Kidney tubule cell (primary cell): ENCODE measurements around the gene HSPG2.

ENCODE experiments used
- DNase-seq: peaks from one replicate; pipeline ENCODE4 v3.0.0-alpha.2; 2018; ENCODE audit warnings: low spot score

Gene HSPG2

GRCh38 chr1:21898326-21899200 is 38.5 kb downstream of the HSPG2 start:
- no peak for DNase-seq

GRCh38 chr1:21897844-21898243 is 39.3 kb downstream of the HSPG2 start:
- no peak for DNase-seq

GRCh38 chr1:21896652-21897532 is 40.2 kb downstream of the HSPG2 start:
- DNase-seq: peak; percentile 30

- no peak for DNase-seq
Observed at GRCh38 chr1:21896026-21896425, 41.1 kb downstream of the HSPG2 start.

- DNase-seq: no peak
Observed at GRCh38 chr1:21894034-21894881, 42.9 kb downstream of the HSPG2 start.

GRCh38 chr1:21893046-21893805 is 43.9 kb downstream of the HSPG2 start:
- DNase-seq: no peak

- no peak for DNase-seq
Observed at GRCh38 chr1:21891621-21892479, 45.3 kb downstream of the HSPG2 start.

- no peak for DNase-seq
Observed at GRCh38 chr1:21891081-21891480, 46.0 kb downstream of the HSPG2 start.

- DNase-seq: no peak
Observed at GRCh38 chr1:21888500-21888899, 48.6 kb downstream of the HSPG2 start.

GRCh38 chr1:21887796-21888195 is 49.3 kb downstream of the HSPG2 start:
- DNase-seq: no peak

- no peak for DNase-seq
Observed at GRCh38 chr1:21887216-21887736, 49.8 kb downstream of the HSPG2 start.

- no peak for DNase-seq
Observed at GRCh38 chr1:21886486-21887215, 50.5 kb downstream of the HSPG2 start.

GRCh38 chr1:21885236-21886037 is 51.7 kb downstream of the HSPG2 start:
- no peak for DNase-seq

- DNase-seq: no peak
Observed at GRCh38 chr1:21884456-21885235, 52.5 kb downstream of the HSPG2 start.

- DNase-seq: no peak
Observed at GRCh38 chr1:21882721-21883415, 54.2 kb downstream of the HSPG2 start.

- DNase-seq: no peak
Observed at GRCh38 chr1:21881250-21881649, 55.9 kb downstream of the HSPG2 start.

GRCh38 chr1:21880619-21880970 is 56.5 kb downstream of the HSPG2 start:
- DNase-seq: no peak
